GM12874 (cell line): Measurements from ENCODE around the gene DPY30.
A peak's percentile ranks its signal among the peaks of the same experiment; 100 is the strongest.

Experiments used
- TF ChIP-seq, protein P1 (sequence below): IDR thresholded peaks from 2 replicates; pipeline ENCODE4 v1.5.1; 2011; ENCODE audit warnings: low read depth, mild to moderate bottlenecking, control low read depth, low read length, moderate library complexity; ENCODE audit not compliant: insufficient read depth

Gene DPY30

DNA sequence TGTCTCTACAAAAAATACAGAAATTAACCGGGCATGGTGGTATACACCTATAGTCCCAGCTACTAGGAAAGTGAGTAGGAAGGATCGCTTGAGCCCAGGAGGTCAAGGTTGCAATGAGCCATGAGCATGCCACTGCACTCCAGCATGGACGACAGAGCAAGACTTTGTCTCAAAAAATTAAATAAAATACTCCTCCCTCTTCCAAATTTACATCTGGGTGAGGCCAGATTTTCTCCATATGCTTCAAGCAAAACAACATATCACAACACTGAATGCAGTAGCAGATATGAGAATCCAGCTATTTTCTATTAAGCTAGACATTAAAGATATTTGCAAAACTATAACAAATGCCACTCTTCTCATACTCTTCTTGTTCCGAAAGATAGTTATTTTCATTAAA lies 49.7 kb downstream of the DPY30 start:
- TF ChIP-seq, protein P1, sequence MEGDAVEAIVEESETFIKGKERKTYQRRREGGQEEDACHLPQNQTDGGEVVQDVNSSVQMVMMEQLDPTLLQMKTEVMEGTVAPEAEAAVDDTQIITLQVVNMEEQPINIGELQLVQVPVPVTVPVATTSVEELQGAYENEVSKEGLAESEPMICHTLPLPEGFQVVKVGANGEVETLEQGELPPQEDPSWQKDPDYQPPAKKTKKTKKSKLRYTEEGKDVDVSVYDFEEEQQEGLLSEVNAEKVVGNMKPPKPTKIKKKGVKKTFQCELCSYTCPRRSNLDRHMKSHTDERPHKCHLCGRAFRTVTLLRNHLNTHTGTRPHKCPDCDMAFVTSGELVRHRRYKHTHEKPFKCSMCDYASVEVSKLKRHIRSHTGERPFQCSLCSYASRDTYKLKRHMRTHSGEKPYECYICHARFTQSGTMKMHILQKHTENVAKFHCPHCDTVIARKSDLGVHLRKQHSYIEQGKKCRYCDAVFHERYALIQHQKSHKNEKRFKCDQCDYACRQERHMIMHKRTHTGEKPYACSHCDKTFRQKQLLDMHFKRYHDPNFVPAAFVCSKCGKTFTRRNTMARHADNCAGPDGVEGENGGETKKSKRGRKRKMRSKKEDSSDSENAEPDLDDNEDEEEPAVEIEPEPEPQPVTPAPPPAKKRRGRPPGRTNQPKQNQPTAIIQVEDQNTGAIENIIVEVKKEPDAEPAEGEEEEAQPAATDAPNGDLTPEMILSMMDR = no peak

DNA sequence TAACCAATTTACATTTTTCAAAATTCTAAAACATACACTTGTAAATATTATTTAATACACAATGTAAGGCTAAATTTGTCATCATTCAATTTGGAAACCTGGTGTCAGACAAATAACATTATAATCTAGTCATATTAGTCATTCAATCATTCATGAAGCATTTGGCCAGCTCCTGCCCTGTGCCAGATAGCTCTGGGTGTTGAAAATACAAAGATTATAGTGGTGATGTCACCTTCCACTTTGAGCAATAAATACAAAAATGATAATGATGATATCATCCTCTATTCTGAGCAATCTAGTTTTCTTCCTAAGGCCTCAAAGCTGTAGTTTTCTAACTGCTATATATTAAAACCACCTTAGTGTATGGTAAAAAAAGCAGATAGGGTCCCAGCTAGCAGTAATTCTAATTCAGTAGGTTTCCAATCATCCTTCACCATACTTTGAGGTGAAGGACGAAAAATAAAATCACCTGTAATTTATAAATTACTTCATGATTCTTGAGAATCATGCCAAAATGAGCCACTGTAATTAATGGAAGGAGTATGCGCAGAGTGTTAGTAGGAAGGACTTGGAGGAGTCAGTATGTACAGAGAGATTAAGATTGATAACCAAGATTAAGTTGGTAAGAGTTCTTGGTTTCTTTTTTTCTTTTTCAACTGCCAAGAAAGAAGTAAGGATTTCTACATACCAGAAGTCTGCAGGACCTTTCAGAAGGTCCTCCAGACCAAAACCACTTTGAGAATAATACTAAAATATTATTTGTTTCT lies 52.0 kb downstream of the DPY30 start:
- TF ChIP-seq, protein P1 = no peak

DNA sequence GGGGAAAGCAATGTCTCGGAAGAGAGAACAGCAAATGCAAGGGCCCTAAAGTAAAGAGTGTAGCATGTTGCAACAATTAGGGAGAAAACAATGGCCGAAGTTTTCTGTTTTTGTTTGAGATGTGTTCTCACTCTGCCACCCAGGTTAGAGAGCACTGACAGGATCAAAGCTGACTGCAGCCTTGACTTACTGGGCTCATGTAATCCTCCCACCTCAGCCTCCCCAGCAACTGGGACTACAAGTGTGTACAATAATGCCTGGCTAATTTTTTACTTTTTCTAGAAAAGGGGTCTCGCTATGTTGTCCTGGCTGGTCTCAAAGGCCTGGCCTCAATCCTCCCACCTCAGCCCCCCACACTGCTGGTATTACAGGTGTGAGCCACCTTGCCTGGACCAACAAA lies 52.7 kb downstream of the DPY30 start:
- TF ChIP-seq, protein P1 = no peak

DNA sequence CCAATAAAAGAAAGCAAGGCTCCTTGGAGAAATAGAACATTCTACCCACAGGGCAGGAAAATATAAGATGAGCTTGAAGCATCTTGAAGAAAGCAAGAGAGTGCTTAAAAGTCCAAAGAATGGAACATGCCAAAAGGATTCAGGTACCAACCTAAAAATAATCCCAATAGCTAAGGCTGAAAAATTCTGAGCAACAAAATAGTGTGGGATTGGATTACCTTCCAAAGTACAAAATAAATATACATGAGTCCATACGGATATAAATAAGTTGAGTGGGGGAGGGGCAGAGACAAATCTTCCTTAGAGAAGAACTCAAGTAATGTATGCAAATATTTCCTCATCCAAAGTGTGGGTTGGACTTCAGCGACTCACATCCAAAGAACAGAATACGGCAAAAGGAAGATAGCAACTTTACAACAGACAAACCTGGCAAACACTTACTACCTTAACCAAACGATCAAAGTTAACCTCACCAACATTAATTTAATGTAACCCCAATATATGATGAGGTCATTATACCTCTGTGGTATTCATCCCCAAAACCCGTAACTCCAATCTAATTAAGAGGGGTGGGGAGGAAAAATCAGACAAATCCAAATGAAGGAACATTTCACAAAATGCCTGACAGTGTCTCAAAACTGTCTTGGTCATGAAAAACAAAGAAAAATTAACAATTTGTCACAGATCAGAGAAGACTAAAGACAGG lies 55.7 kb downstream of the DPY30 start:
- TF ChIP-seq, protein P1 = no peak

DNA sequence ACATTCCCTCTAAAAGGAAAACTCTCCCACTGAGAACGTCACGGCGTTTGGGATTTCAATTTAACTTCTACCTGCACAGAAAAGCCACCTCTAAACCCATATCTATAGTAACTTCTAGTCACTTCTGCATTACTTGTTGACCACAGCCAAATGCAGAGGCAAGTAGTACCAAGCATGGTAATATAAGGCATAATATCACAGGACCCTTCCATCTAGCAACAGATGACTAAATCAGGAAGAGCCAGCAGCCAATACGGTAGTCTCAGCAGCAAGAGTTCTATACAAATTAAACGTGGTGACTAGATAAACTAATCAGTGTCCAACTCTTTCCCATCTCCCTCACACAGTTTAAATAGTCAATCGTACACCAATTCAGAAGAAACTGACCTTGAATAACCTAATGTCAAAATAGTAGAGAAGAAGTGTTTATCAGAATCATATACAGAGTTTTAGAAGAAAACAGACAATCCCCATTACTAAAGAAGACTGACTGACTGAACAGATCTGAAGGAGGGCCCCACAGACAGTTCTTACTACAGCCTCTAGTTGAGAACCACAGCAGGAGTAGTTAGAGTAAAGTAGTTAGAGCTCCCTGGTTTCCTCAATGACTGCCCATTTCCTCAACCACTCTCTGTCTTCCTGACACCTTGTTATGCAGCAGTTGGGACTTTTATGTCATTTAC lies 58.8 kb downstream of the DPY30 start:
- TF ChIP-seq, protein P1 = 0 out of 2 replicates have a peak, but pooled peaks have one; percentile 14

DNA sequence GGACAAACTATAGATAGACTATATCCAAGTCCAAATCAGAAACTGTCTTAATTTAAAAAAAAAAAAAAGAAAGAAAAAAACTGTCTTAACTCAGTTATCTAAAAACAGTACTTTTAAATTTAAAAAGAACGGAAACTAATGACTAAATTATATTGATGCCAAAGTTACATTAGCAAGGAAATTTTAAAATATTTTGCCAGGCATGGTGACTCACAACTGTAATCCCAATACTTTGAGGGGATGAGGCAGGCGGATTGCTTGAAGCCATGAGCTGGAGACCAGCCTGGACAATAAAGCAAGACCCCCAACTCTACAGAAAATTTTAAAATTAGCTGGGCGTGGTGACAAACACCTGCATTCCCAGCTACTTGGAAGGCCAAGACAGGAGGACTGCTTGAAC lies 59.6 kb downstream of the DPY30 start:
- TF ChIP-seq, protein P1 = no peak

DNA sequence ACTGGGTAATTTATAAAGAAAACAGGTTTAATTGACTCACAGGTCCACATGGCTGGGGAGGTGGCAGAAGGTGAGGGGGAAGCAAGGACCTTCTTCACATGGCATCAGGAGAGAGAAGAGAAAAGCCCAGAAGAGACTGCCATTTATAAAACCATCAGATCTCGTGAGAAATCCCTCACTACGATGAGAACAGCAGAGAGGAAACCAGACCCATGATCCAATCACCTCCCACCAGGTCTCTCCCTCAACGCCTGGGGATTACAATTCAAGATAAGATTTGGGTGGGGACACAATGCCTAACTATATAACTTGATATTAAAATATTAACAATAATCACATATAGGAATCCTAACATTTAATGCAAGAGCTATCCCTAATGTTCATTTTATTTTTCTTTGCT lies 60.6 kb downstream of the DPY30 start:
- TF ChIP-seq, protein P1 = no peak
